Measurements from ENCODE around the gene NUTM2A.
"Not testable (repeated sequence)": the region's sequence is repeated elsewhere in the genome, so short reads cannot be mapped to it uniquely, and the experiment has no call there.

Gene NUTM2A

GRCh38 chr10:87239346-87239808 is 14.1 kb downstream of the NUTM2A start:
- not testable (repeated sequence) for DNase-seq (ENCODE audit: extremely low spot score, insufficient read length, low read depth); FAIRE-seq

DNA sequence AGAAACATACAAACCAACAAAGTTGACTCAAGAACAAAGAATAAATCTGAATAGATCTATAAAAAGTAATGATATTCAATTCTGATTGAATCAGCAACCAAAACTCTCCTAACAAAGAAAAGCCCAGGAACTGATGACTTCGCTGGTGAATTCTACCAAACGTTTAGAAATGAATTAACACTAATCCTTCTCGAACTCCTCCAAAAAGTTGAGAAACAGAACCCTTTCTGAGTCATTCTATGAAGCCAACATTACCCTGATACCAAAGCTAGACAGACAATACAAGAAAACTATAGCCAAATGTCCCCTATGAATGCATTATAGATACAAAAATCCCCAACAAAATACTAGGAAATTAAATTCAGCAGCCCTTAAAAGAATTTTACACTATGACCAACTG is 16.9 kb downstream of the NUTM2A start:
- FAIRE-seq; DNase-seq (ENCODE audit: extremely low spot score, insufficient read length, low read depth): not testable (repeated sequence)

DNA sequence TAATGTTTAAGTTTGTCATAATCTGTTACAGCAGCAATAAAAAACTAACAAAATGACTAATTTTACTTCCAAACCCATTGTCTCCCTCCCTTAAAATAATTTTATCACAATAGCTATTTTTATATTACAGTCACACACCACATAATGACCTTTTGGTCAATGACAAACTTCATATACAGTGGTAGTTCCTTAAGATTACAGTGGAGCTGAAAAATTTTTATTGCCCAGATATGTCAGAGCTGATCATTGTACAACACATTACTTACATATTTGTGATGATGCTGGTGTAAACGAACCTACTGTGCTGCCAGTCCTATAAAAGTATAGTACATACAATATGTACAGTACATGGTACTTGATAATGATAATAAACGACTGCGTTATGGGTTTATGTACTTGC is 22.1 kb downstream of the NUTM2A start:
- not testable (repeated sequence) for FAIRE-seq; DNase-seq (ENCODE audit: extremely low spot score, insufficient read length, low read depth)

GRCh38 chr10:87248818-87249353 is 23.6 kb downstream of the NUTM2A start:
- not testable (repeated sequence) for FAIRE-seq; DNase-seq (ENCODE audit: extremely low spot score, insufficient read length, low read depth)

GRCh38 chr10:87280749-87281392 is 55.6 kb downstream of the NUTM2A start:
- FAIRE-seq; DNase-seq (ENCODE audit: extremely low spot score, insufficient read length, low read depth): not testable (repeated sequence)

All from GM18507 (cell line).